HCT116 (cell line): ENCODE results near the gene DDO. TPM values are rescaled to one million over a fixed set of nuclear protein-coding genes. Genes with fewer than 3 reads are reported as not detected.

Experiments
- ATAC-seq: fragments of 200-7000 bp; cut with Tn5 transposase; 2 replicates; pipeline ENCODE4 v1.9.1; 2020; ENCODE audit warnings: mild to moderate bottlenecking, moderate library complexity
- BruUV-seq: library from RNA; stranded (reverse); fragments of 400-500 nt; replicated peaks from 2 replicates; lab custom pipeline; 2021; lab: Mats Ljungman, UMichigan
- CTCF ChIA-PET: fragments of 300-600 bp; sonication (Branson Sonifier 250); formaldehyde crosslinking; loops from one replicate; lab custom pipeline; 2021; ENCODE audit warnings: antibody characterized with exemption; lab: Charles Lee
- POLR2A ChIA-PET: fragments of 300-600, 350-600 bp; sonication (Branson Sonifier 250); formaldehyde crosslinking; loops from one replicate; lab custom pipeline; 2021; ENCODE audit warnings: antibody characterized with exemption; lab: Charles Lee
- RAD21 ChIA-PET, 2 experiments: fragments of 300-600 bp; sonication (Branson Sonifier 250); formaldehyde crosslinking; loops; one replicate each; lab custom pipeline; 2023; ENCODE audit warnings: low total read pairs in 2 of 2; ENCODE audit not compliant: uncharacterized antibody in 2 of 2, unreplicated experiment in 2 of 2, low non-redundant PET in 1 of 2; lab: Charles Lee
- DNase-seq: peaks from one replicate; pipeline ENCODE4 v3.0.0-alpha.2; 2010; ENCODE audit warnings: low read depth, low spot score
- H2AFZ ChIP-seq: fragments of 200-600 bp; shearing (Covaris generic), sonication (generic); 2 replicates; pipeline ENCODE4 v1.6.1; 2017; ENCODE audit warnings: low read depth, mixed run types, mixed read lengths, antibody characterized with exemption, low read length; ENCODE audit not compliant: poor library complexity, severe bottlenecking
- H3K27ac ChIP-seq: 2 replicates; pipeline ENCODE4 v1.5.1; 2012; ENCODE audit warnings: low read depth, low read length
- H3K27me3 ChIP-seq: fragments of 200-600 bp; sonication (generic); 2 replicates; pipeline ENCODE4 v1.6.1; 2016; ENCODE audit warnings: mixed run types, low read length, mixed read lengths; ENCODE audit not compliant: insufficient read depth
- H3K36me3 ChIP-seq, 2 experiments: fragments of 200-500 bp in 1 of 2; fragments of 200-600 bp in 1 of 2; sonication (Bioruptor generic) in 1 of 2; sonication (generic) in 1 of 2; 2 replicates each; pipeline versions ENCODE4 v1.5.1 to v1.6.1; 2014 to 2016; ENCODE audit warnings: low read length in 2 of 2, inconsistent platforms in 1 of 2, mixed read lengths in 1 of 2, mixed run types in 1 of 2; ENCODE audit not compliant: insufficient read depth in 2 of 2, control insufficient read depth in 1 of 2
- H3K4me1 ChIP-seq, 2 experiments: fragments of 200-600 bp in 1 of 2; sonication (generic) in 1 of 2; 2 replicates each; pipeline versions ENCODE4 v1.5.1 to v1.6.1; 2012 to 2017; ENCODE audit warnings: low read length in 2 of 2, inconsistent platforms in 1 of 2, mild to moderate bottlenecking in 1 of 2, mixed read lengths in 1 of 2, mixed run types in 1 of 2, moderate library complexity in 1 of 2; ENCODE audit not compliant: insufficient read depth in 2 of 2, control insufficient read depth in 1 of 2
- H3K4me2 ChIP-seq: fragments of 200-600 bp; sonication (generic); 2 replicates; pipeline ENCODE4 v1.6.1; 2017; ENCODE audit warnings: mixed run types, low read length, mixed read lengths
- H3K4me3 ChIP-seq, 2 experiments: fragments of 200-600 bp in 1 of 2; sonication (generic) in 1 of 2; replicated peaks in 1 of 2; 2 replicates each; pipeline ENCODE4 v1.5.1; 2011 to 2016; ENCODE audit warnings: low read length in 2 of 2, control low read depth in 1 of 2, low read depth in 1 of 2, mild to moderate bottlenecking in 1 of 2, mixed read lengths in 1 of 2, mixed run types in 1 of 2
- H3K79me2 ChIP-seq: fragments of 200-600 bp; sonication (generic); 2 replicates; pipeline ENCODE4 v1.6.1; 2017; ENCODE audit warnings: mild to moderate bottlenecking, mixed run types, low read length, moderate library complexity, mixed read lengths; ENCODE audit not compliant: insufficient read depth
- H3K9ac ChIP-seq: fragments of 200-600 bp; sonication (generic); 2 replicates; pipeline ENCODE4 v1.6.1; 2016; ENCODE audit warnings: low read length, mixed read lengths
- H3K9me2 ChIP-seq: fragments of 200-600 bp; sonication (generic), shearing (Covaris generic); 2 replicates; pipeline ENCODE4 v1.6.1; 2017; ENCODE audit warnings: mixed run types, mild to moderate bottlenecking, moderate library complexity; ENCODE audit not compliant: insufficient read depth
- H3K9me3 ChIP-seq, 2 experiments: fragments of 200-500 bp in 1 of 2; fragments of 200-600 bp in 1 of 2; sonication (Bioruptor generic) in 1 of 2; sonication (generic) in 1 of 2; 2 replicates each; pipeline ENCODE4 v1.6.1; 2014 to 2017; ENCODE audit warnings: low read length in 2 of 2, mixed read lengths in 2 of 2, inconsistent platforms in 1 of 2, low read depth in 1 of 2, mild to moderate bottlenecking in 1 of 2, mixed run types in 1 of 2, moderate library complexity in 1 of 2; ENCODE audit not compliant: control insufficient read depth in 1 of 2, insufficient read depth in 1 of 2
- H4K20me1 ChIP-seq: fragments of 200-600 bp; sonication (generic), shearing (Covaris generic); 2 replicates; pipeline ENCODE4 v1.6.1; 2017; ENCODE audit warnings: mixed run types, mild to moderate bottlenecking, moderate library complexity; ENCODE audit not compliant: insufficient read depth
- CBX3 ChIP-seq: IDR thresholded peaks from 2 replicates; pipeline ENCODE4 v1.6.1; 2012; ENCODE audit warnings: low read depth
- CTCF ChIP-seq, 3 experiments: fragments of 200-600 bp in 1 of 3; sonication (generic) in 1 of 3; IDR thresholded peaks in 2 of 3; conservative IDR thresholded peaks in 1 of 3; 2 replicates each; pipeline ENCODE4 v1.5.1; 2012 to 2017; ENCODE audit warnings: low read depth in 2 of 3, low read length in 2 of 3, antibody characterized with exemption in 1 of 3, borderline replicate concordance in 1 of 3, control low read depth in 1 of 3, mild to moderate bottlenecking in 1 of 3, mixed read lengths in 1 of 3, mixed run types in 1 of 3, moderate library complexity in 1 of 3; ENCODE audit not compliant: insufficient read depth in 1 of 3
- ELF1 ChIP-seq: IDR thresholded peaks from 2 replicates; pipeline ENCODE4 v1.6.1; 2012; ENCODE audit warnings: low read depth, borderline replicate concordance
- EZH2phosphoT487 ChIP-seq: fragments of 200-600 bp; IDR thresholded peaks from 2 replicates; pipeline ENCODE4 v1.6.1; 2018; ENCODE audit warnings: antibody characterized with exemption, borderline replicate concordance
- SRF ChIP-seq: IDR thresholded peaks from 2 replicates; pipeline ENCODE4 v1.6.1; 2012; ENCODE audit warnings: low read depth
- YY1 ChIP-seq: IDR thresholded peaks from 2 replicates; pipeline ENCODE4 v1.6.1; 2011; ENCODE audit warnings: low read length, low read depth, moderate library complexity, mild to moderate bottlenecking; ENCODE audit not compliant: insufficient replicate concordance; ENCODE audit errors: extremely low read depth
- intact Hi-C: fragments of 100-400 bp; cut with micrococcal nuclease; formaldehyde crosslinking; loops from 2 replicates; pipeline ENCODE4 v1.10.0; 2022
- total RNA-seq: library from RNA; stranded (reverse); gene quantifications from one replicate; pipeline ENCODE4 v1.2.1, GENCODE V29; 2021; ENCODE audit not compliant: unreplicated experiment

The DDO gene
- total RNA-seq, 1 experiment from 2014 or later = not detected

GRCh38 chr6:110421749-110422443, 6.5 kb upstream of the DDO start:
- ATAC-seq = no peak
- H2AFZ ChIP-seq = no peak overlapping the region
- 0 out of 4 replicates have a peak, but pooled peaks cover 0 to 4% of the 10 kb centered on the region in 2 experiments for H3K9me3 ChIP-seq
- H3K27me3 ChIP-seq = peaks cover 16% of the 10 kb centered on the region; the same call in 1 of the 2 replicates
- ChIA-PET CTCF (no interaction called here), POLR2A (no interaction called here), RAD21 (no interaction called here)
- H3K4me3 ChIP-seq = no peak overlapping the region
- H3K79me2 ChIP-seq = no peaks in the 10 kb centered on the region
- no peak for DNase-seq
- H4K20me1 ChIP-seq = no peaks in the 10 kb centered on the region
- H3K9ac ChIP-seq = no peak overlapping the region
- H3K4me2 ChIP-seq = no peak overlapping the region
- intact Hi-C loops = no loop called here
- no peaks in the 10 kb centered on the region for H3K4me1 ChIP-seq
- no peak for TF ChIP-seq YY1
- TF ChIP-seq SRF = no peak
- TF ChIP-seq ELF1 = no peak
- no peak for TF ChIP-seq CBX3
- no peak for TF ChIP-seq EZH2phosphoT487
- TF ChIP-seq CTCF (IDR thresholded peaks at IDR 0.05 in 2 of 3, conservative IDR thresholded peaks at IDR 0.05 in 1 of 3; ENCODE audit: borderline replicate concordance in 1 of 3, insufficient read depth in 1 of 3, low read depth in 2 of 3, low read length in 2 of 3) = no peak
- no peaks in the 10 kb centered on the region for H3K36me3 ChIP-seq
- H3K9me2 ChIP-seq = no peaks in the 10 kb centered on the region
- no peak overlapping the region for H3K27ac ChIP-seq
- BruUV-seq = no TSS peak
